Caki2 (cell line): ENCODE data around the gene NCOA7. TPM values are rescaled to one million over a fixed set of nuclear protein-coding genes. Genes with fewer than 3 reads are reported as not detected.
"Not testable (repeated sequence)": the region's sequence is repeated elsewhere in the genome, so short reads cannot be mapped to it uniquely, and the experiment has no call there.

Experiments
- DNase-seq: peaks from one replicate; pipeline ENCODE4 v3.0.0-alpha.2; 2015; ENCODE audit warnings: low read depth
- in situ Hi-C: cut with HindIII; loops from 2 replicates; pipeline ENCODE4 v1.10.0; 2016; ENCODE audit warnings: low sequenced_read_pairs, low pct_unique_long_range_greater_than_20kb, mixed read lengths
- total RNA-seq: library from RNA; depleted of rRNA; stranded (reverse); fragments of >200 nt; shearing (Covaris generic); gene quantifications from 2 replicates; pipeline ENCODE4 v1.2.3, GENCODE V29; 2014; ENCODE audit warnings: low replicate concordance

NCOA7 gene
- total RNA-seq, 1 experiment from 2014 or later, result 25.9 TPM

DNA sequence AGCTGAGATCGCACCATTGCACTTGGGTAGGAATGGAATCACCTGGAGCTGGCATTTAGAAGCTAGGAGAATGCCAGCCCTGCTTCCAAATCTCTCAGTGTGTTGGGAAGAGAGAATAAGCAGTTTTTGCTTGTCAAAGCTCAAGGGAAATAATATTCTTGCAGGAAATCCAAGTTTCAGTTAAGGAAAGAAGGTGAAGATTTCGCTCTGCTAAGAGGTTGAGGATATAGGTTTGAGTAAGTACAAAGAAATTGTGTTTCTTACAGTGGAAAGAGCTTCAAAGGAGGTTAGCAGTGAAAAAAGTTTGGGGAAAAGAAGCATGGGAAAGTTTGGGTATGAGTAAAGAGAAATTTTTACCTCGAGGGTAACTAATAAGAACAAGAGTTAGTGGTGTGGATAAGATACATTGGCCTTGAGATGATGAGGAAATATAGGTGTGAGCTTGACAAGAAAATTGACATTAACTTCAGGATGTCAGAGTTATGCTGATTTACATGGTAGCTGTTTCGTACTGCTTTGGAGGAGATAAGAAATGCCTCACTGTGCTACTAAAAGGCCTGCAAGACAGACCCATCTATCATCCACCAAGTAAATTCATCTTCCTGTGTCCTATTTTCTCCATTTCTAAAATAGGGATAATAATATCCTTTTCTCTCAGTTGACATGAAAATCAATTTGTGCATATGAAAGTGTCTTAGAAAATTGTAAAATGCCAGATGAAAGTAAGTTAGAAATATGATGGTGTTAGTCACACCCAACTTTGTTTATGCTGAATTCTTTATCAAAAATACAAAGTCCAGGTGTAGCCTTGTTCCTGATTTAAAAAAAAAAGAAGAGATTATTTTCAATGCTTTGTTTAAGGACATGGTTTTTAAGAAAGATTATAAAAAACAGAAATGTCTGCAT is 153.0 kb downstream of the NCOA7 start:
- in situ Hi-C loops, result no loop called here
- no peak for DNase-seq

GRCh38 chr6:125944434-125944816 is 153.7 kb downstream of the NCOA7 start:
- in situ Hi-C loops, result no loop called here
- DNase-seq, result no peak

- in situ Hi-C loops, result no loop called here
- no peak for DNase-seq
These were observed 154.1 kb downstream of the NCOA7 start for GRCh38 chr6:125944896-125945295.

DNA sequence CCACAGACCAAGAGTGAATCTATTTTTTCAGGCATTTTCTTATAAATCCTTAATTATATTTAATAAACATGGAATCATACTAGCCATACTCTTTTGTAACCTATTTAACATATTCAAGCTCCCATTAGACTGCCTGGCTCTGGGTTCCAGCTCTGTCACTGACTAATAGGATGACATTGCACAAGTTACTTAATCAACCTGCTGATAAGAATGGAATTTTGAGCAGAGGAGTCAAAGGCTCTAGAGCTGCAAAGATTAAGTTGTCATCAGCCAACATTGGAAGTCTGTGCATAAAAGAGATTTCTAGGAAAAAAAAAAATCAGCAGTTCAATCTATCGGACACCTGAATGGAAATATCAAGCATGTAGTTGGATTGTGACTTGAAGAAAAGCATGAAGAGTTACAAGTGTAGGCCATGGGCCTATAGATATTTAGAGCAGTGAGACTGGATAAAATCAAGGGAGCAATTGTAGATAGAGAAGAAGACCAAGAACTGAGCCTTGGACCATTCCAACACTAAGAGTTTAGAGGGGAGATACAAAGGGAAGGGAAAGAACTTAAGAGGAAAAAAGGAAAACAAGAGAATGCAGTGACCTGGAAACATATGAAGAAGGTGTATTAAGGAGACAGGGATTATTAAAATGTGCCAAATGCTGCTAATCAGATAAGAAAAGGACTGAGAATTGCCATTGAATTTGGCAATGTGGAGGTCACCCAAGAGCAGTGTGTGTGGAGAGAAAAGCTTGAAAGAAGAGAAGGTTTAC is 154.8 kb downstream of the NCOA7 start:
- DNase-seq, result no peak
- in situ Hi-C loops, result no loop called here

- in situ Hi-C loops, result no loop called here
- no peak for DNase-seq
These were observed 156.9 kb downstream of the NCOA7 start for GRCh38 chr6:125947615-125948014.

GRCh38 chr6:125948455-125948854 is 157.7 kb downstream of the NCOA7 start:
- DNase-seq, result no peak
- in situ Hi-C loops, result no loop called here

GRCh38 chr6:125949069-125949468 is 158.3 kb downstream of the NCOA7 start:
- in situ Hi-C loops, result no loop called here
- no peak for DNase-seq

DNA sequence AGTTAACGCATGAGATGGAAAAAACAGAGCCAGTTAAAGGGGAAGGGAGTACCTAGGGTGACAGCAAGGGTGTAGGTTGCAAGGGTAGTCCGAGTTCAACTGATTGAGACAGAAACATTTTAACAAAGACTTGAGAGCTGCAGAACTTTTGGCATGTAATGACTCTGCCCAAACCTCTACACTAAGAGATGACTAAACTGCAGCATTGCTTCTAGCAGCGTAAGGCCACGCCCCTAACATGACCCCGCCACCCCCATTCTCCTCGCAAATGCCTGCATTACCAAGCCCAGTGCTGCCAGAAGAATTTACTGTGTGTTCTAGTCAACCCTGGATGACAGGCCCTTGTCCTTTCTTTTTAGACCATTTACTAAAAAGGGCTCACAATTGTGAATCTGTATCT is 159.5 kb downstream of the NCOA7 start:
- in situ Hi-C loops, result no loop called here
- DNase-seq, result no peak

- in situ Hi-C loops, DNase-seq: not testable (repeated sequence)
These were observed 160.0 kb downstream of the NCOA7 start for GRCh38 chr6:125950716-125951115.

DNA sequence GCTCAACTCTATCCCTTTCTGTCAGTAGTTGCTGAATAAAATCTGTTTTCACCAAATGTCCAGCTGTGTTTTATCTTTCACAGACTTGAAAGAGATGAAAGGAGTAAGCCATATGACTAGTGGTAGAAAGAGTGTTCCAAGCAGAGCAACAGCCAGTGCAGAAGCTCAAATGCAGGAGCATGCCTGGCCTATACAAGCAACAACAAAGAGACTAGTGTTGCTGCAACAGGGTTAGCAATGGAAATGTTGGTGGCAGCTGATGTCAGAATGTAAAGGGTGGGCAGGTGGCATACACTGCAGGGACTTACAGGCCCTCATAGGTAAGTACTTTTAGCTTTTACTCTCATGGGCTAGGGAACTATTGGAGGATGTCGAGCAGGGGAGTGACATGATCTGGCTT is 160.6 kb downstream of the NCOA7 start:
- in situ Hi-C loops, result no loop called here
- no peak for DNase-seq

DNA sequence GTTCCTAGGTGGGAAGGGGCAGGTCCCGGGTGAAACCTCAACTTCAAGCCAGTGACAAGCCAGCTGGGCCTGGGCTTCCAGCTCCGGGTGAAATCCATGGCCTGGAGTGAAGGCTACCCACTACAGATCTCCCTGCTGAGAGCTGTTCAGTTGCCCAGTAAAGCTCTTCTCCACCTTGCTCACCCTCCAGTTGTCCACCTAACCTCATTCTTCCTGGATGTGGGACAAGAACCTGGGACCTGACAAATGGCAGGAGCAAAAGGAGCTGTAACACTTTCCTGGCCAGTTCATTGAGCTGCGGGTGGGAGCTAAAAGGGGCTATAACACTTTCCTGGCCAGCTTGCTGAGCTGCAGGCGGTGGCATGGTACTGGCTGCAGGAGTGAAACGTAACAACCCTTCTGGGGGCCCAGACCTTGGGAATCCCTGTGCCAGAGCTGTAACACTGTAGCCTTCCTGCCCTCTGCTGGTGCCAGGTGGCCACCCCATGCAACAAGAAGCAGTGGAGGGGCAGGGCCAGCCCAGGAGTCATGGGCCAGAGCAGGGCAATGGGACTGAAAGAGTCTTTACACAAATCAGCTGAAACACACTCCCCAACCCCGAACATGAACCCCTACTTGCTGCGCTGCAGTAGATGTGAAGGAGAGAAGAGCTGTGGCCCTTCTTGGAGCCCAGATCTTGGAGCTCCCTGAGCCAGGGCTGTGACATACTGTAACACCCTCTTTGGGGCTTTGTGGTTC is 162.2 kb downstream of the NCOA7 start:
- in situ Hi-C loops, result no loop called here

DNA sequence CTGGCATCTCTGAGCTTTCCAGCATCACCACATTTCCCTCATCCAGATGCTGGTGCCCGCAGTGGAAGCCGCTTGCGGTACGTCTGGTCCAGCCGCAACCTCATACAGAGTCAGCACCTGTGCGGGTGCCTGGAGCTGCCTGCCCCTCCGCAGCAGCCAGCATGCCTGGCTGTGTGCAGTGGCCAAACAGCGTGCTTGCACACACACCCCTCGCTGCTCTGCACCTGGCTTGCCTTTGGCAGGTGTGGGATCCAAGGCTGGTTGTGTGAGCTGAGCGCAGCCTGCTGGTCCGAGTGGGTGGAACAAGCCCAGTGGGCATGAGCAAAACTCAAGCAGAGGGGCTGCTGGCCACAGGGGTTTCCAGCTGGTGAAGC is 162.7 kb downstream of the NCOA7 start:
- no peak for DNase-seq
- in situ Hi-C loops, result no loop called here

More for the DNA sequence above, 162.2 kb downstream of the NCOA7 start:
- peak; percentile 32 for DNase-seq

DNA sequence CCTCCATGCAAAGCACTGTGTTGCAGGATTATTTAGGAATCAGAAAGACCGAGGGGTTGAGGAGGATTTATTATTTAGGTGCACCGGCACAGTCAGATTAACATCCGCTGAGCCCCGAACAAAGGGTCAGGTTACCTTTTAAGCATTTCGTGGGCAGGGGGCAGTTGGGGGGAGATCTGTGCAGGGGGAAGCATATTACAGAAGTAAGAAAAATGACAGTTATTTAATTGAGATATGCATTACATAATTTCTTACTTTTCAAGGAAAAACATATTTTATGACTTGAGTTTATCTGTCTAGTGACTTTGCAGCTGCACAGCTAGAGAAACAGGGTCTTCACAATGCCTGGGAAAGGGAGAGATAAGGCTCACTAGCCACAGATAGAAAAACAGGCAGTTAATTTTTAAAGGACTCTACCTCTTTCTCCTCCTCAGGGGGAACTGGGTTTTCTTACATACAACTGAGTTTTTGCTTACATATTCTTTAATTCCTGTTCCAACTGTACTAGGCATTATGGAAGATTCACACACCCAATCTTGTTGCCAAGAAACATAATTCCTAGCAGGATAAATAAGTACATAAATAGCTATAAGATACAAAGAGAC is 164.1 kb downstream of the NCOA7 start:
- in situ Hi-C loops, result no loop called here
- DNase-seq, result no peak

DNA sequence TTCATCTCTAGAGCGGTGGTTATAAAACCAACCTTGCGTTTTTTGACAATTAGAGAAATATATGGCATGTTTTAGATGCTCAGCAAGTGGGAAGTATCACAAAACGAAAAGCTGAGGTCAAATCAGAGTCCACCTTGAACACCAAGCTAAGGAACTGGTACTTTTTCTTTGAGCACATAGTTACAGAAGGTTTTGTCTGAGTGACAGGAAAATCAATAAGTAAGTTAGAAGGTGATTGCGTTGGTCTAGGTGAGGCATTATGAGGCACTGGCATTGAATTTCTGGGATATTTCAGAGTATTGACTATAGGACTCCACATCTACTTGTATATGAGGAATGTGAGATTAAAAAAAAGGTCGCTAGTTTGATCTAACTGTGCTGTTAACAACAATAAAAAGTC is 165.2 kb downstream of the NCOA7 start:
- in situ Hi-C loops, result no loop called here
- DNase-seq, result no peak

GRCh38 chr6:125956506-125957390 is 166.0 kb downstream of the NCOA7 start, which contains the start of gene HINT3:
Gene HINT3, plus strand, starts transcription at chr6:125956770. Its CDS starts 208 bp downstream, at chr6:125956978.
- in situ Hi-C loops, result no loop called here
- DNase-seq, result peak; percentile 97

- no peak for DNase-seq
- in situ Hi-C loops, result no loop called here
These were observed 166.6 kb downstream of the NCOA7 start for GRCh38 chr6:125957391-125957693.

DNA sequence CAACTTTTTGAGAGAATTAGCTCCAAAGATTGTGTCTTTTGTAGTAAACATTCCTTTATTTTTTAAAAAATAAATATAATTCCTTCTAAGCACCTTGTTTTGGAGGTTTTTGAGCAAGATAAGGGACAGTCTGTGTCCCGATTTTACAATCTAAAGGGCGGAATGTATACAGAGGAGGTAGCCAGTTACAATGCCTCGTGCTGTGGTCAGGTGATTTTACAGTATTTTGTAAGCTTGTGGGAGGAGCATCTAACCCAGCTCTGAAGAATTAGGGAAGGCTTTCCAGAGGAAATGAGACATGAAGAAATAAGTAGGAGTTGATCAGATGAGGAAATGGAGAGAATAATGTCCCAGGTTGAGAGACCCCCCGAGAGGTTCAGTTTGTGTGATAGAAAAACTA is 167.1 kb downstream of the NCOA7 start:
- DNase-seq, result peak; percentile 56
- in situ Hi-C loops, result no loop called here

DNA sequence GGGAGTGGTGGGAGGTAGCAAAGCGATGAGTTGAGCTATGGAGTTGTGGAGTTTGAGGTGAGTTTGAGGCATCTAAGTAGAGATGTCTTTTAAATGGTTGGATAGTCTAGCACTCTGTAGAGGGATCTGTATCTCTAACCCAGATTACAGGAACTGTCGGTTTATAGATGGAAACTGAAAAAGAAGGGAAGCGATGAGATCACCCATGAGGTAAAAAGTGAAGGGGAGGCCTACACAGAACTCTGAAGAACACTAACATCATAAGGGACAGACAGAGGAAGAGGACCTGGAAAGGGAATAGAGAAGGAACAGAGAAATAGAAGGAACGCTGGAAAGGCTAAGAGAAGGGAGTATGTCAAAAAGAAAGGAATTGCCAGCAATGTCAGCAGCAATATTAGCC is 168.3 kb downstream of the NCOA7 start:
- in situ Hi-C loops, result no loop called here

More for the DNA sequence above, 168.3 kb downstream of the NCOA7 start:
- no peak for DNase-seq
